GM12878 (cell line): Measurements from ENCODE around the gene ASB3. TPM values are rescaled to one million over a fixed set of nuclear protein-coding genes. Genes with fewer than 3 reads are reported as not detected.

ENCODE experiments used
- ATAC-seq: fragments of 200-7000 bp; cut with Tn5 transposase; 3 replicates; pipeline ENCODE4 v1.9.1; 2020; ENCODE audit warnings: mild to moderate bottlenecking, moderate library complexity
- BruUV-seq: library from RNA; stranded (reverse); fragments of 400-500 nt; replicated peaks from 2 replicates; lab custom pipeline; 2021; lab: Mats Ljungman, UMichigan
- CTCF ChIA-PET: fragments of 300-600 bp; sonication (Branson Sonifier 250); formaldehyde crosslinking; extraction: SDS; loops from one replicate; lab custom pipeline; 2021; ENCODE audit warnings: inconsistent platforms; lab: Yijun Ruan, JAX
- POLR2A ChIA-PET: fragments of 350-600 bp; formaldehyde crosslinking; extraction: SDS; loops from one replicate; lab custom pipeline; 2021; ENCODE audit warnings: inconsistent platforms; lab: Charles Lee
- RAD21 ChIA-PET: fragments of 300-600 bp; sonication (Branson Sonifier 250); formaldehyde crosslinking; loops from one replicate; lab custom pipeline; 2023; ENCODE audit warnings: antibody characterized with exemption; ENCODE audit not compliant: unreplicated experiment; lab: Charles Lee
- SMC1A ChIA-PET: fragments of 300-600 bp; sonication (Branson Sonifier 250); formaldehyde crosslinking; loops from one replicate; lab custom pipeline; 2023; ENCODE audit not compliant: unreplicated experiment, uncharacterized antibody; lab: Charles Lee
- DNase-seq: peaks from one replicate; pipeline ENCODE4 v3.0.0-alpha.2; 2011; ENCODE audit warnings: low read depth, low spot score
- FAIRE-seq: peaks from 3 replicates; lab custom pipeline; 2011; peaks lifted over from hg19 to GRCh38; lab: Jason Lieb, UNC
- H2AFZ ChIP-seq: 2 replicates; pipeline ENCODE4 v1.6.0; 2011; ENCODE audit warnings: low read depth, low read length, control low read depth; ENCODE audit not compliant: control insufficient read depth
- H3K27ac ChIP-seq: 2 replicates; pipeline ENCODE4 v1.5.1; 2011; ENCODE audit warnings: control low read depth; ENCODE audit not compliant: control insufficient read depth, insufficient read depth
- H3K27me3 ChIP-seq, 2 experiments: replicated peaks in 1 of 2; 2 replicates each; pipeline versions ENCODE4 v1.6.0 to v1.6.1; 2011; ENCODE audit warnings: low read length in 1 of 2; ENCODE audit not compliant: control insufficient read depth in 2 of 2, insufficient read depth in 2 of 2
- H3K36me3 ChIP-seq, 2 experiments: 2 replicates each; pipeline ENCODE4 v1.5.1; 2011; ENCODE audit warnings: low read length in 1 of 2; ENCODE audit not compliant: control insufficient read depth in 2 of 2, insufficient read depth in 2 of 2
- H3K4me1 ChIP-seq: 2 replicates; pipeline ENCODE4 v1.6.1; 2011; ENCODE audit warnings: mild to moderate bottlenecking, low read length, moderate library complexity, mixed read lengths; ENCODE audit not compliant: control insufficient read depth, insufficient read depth
- H3K4me2 ChIP-seq: 2 replicates; pipeline ENCODE4 v1.6.0; 2011; ENCODE audit warnings: control low read depth; ENCODE audit not compliant: control insufficient read depth, insufficient read depth
- H3K4me3 ChIP-seq: fragments of 200-600 bp; sonication (generic); 2 replicates; pipeline ENCODE4 v1.5.1; 2016
- H3K79me2 ChIP-seq: 2 replicates; pipeline ENCODE4 v1.6.0; 2011; ENCODE audit warnings: low read length; ENCODE audit not compliant: control insufficient read depth, insufficient read depth
- H3K9ac ChIP-seq: 2 replicates; pipeline ENCODE4 v1.8.0; 2011; ENCODE audit warnings: low read length, control low read depth, mixed read lengths; ENCODE audit not compliant: control insufficient read depth, insufficient read depth
- H3K9me3 ChIP-seq: replicated peaks from 3 replicates; pipeline ENCODE4 v1.5.1; 2011; ENCODE audit warnings: mild to moderate bottlenecking, low read length; ENCODE audit not compliant: control insufficient read depth, insufficient read depth
- H4K20me1 ChIP-seq: 2 replicates; pipeline ENCODE4 v1.6.0; 2011; ENCODE audit not compliant: control insufficient read depth, insufficient read depth
- BMI1 ChIP-seq: fragments of 450-650 bp; IDR thresholded peaks from 2 replicates; pipeline ENCODE4 v1.6.1; 2016; ENCODE audit warnings: mild to moderate bottlenecking, moderate library complexity, borderline replicate concordance
- CHD4 ChIP-seq: fragments of 200-600 bp; sonication (generic); IDR thresholded peaks from 2 replicates; pipeline ENCODE4 v1.6.1; 2016; ENCODE audit warnings: mild to moderate bottlenecking
- CTCF ChIP-seq, 3 experiments: IDR thresholded peaks in 2 of 3; conservative IDR thresholded peaks in 1 of 3; 2 replicates each; pipeline ENCODE4 v1.5.1; 2011; ENCODE audit warnings: low read depth in 3 of 3, low read length in 3 of 3, mild to moderate bottlenecking in 3 of 3, control low read depth in 2 of 3, moderate library complexity in 2 of 3, inconsistent platforms in 1 of 3, mixed read lengths in 1 of 3; ENCODE audit not compliant: control insufficient read depth in 2 of 3, insufficient read depth in 1 of 3; ENCODE audit errors: extremely low read depth in 1 of 3
- FOXM1 ChIP-seq: IDR thresholded peaks from 2 replicates; pipeline ENCODE4 v1.6.1; 2012; ENCODE audit warnings: low read depth, mild to moderate bottlenecking, inconsistent platforms, low read length, moderate library complexity
- HCFC1 ChIP-seq: fragments of 150-350 bp; IDR thresholded peaks from 2 replicates; pipeline ENCODE4 v1.6.1; 2014; ENCODE audit warnings: low read length
- NBN ChIP-seq: fragments of 450-650 bp; IDR thresholded peaks from 2 replicates; pipeline ENCODE4 v1.6.1; 2016
- SMARCA5 ChIP-seq: fragments of 450-650 bp; IDR thresholded peaks from 2 replicates; pipeline ENCODE4 v1.6.1; 2017; ENCODE audit warnings: mild to moderate bottlenecking
- TAF1 ChIP-seq: IDR thresholded peaks from 2 replicates; pipeline ENCODE4 v1.6.1; 2011; ENCODE audit warnings: mild to moderate bottlenecking, low read depth, low read length, borderline replicate concordance
- ZNF622 ChIP-seq: fragments of 450-650 bp; IDR thresholded peaks from 2 replicates; pipeline ENCODE4 v1.6.1; 2017; ENCODE audit warnings: mild to moderate bottlenecking, inconsistent platforms
- ZZZ3 ChIP-seq: IDR thresholded peaks from 2 replicates; pipeline ENCODE4 v1.6.1; 2011; ENCODE audit warnings: low read depth; ENCODE audit not compliant: control insufficient read depth, insufficient read length
- WGBS: methylation state at CpG from one replicate; pipeline ENCODE4 v1.1.6; 2016; ENCODE audit warnings: low lambda C conversion rate; ENCODE audit not compliant: insufficient replicate concordance, insufficient coverage; ENCODE audit errors: missing lambda C conversion rate; 5-methylcytosine and 5-hydroxymethylcytosine counted together
- in situ Hi-C: fragments of 300-500 bp; cut with MboI; formaldehyde crosslinking; loops from 9 replicates; pipeline ENCODE4 v1.14.3; 2018; ENCODE audit warnings: mixed read lengths
- intact Hi-C: fragments of 100-400 bp; cut with micrococcal nuclease; formaldehyde crosslinking; loops from one replicate; pipeline ENCODE4 v1.14.2; 2022; ENCODE audit not compliant: unreplicated experiment
- polyA plus RNA-seq, 11 experiments: library from polyadenylated mRNA; depleted of rRNA in 4 of 11; unstranded in 6 of 11; stranded (reverse) in 5 of 11; fragments of >200 nt; fragmentation: Nextera tagmentation in 4 of 11; fragmentation: Illumina TruSeq in 1 of 11; extraction: Ambion mirVana in 4 of 11; extraction: Trizol in 1 of 11; gene quantifications; 1 replicate in 1 of 11; 2 replicates in 10 of 11; pipeline versions ENCODE4 v1.2.1 to v1.2.3, GENCODE V29; 2011 to 2016; ENCODE audit warnings: inconsistent platforms in 2 of 11, missing spikeins in 2 of 11, low read depth in 1 of 11
- total RNA-seq, 4 experiments: library from RNA; depleted of rRNA in 3 of 4; stranded (reverse); fragments of >200 nt in 3 of 4; fragmentation: Illumina TruSeq in 1 of 4; extraction: Trizol in 1 of 4; gene quantifications; 2 replicates each; pipeline versions ENCODE4 v1.2.1 to v1.2.3, GENCODE V29; 2013 to 2021
- TF ChIP-seq, protein P1 (sequence below): IDR thresholded peaks from 2 replicates; pipeline ENCODE4 v1.6.1; 2011; ENCODE audit warnings: mild to moderate bottlenecking, low read depth, low read length, moderate library complexity; ENCODE audit not compliant: insufficient replicate concordance

The ASB3 gene
- total and polyA plus RNA-seq, 10 of the 15 experiments (the other 5 are each of a cell fraction or from before 2014, with no cell fraction given): 16.4 to 30.9 (median 22.6) TPM

GRCh38 chr2:53821810-53822209 is 35.1 kb upstream of the ASB3 start:
- no TSS peak for BruUV-seq
- Histone ChIP-seq H3K4me3 (no peak overlapping the region), H3K27me3 (no peaks in the 10 kb centered on the region), H3K27ac (no peak overlapping the region), H4K20me1 (no peaks in the 10 kb centered on the region), H3K9ac (no peak overlapping the region), H3K36me3 (peaks cover 0 to 3% of the 10 kb centered on the region in 2 experiments; a peak in 3 of 4 replicates)
- DNase-seq: no peak
- SMC1A ChIA-PET: no interaction called here
- RAD21 ChIA-PET: no interaction called here
- ATAC-seq: no peak
- intact Hi-C loops: no loop called here
- POLR2A ChIA-PET: no interaction called here
- in situ Hi-C loops: no loop called here
- no peak for FAIRE-seq
- TF ChIP-seq CTCF (IDR thresholded peaks at IDR 0.05 in 2 of 3, conservative IDR thresholded peaks at IDR 0.05 in 1 of 3; ENCODE audit: control insufficient read depth in 2 of 3, extremely low read depth in 1 of 3, insufficient read depth in 1 of 3, low read depth in 3 of 3, low read length in 3 of 3): no peak
- TF ChIP-seq FOXM1: no peak
- no peak for TF ChIP-seq ZZZ3
- no peak for TF ChIP-seq SMARCA5
- TF ChIP-seq ZNF622: no peak
- TF ChIP-seq HCFC1: no peak
- no peak for TF ChIP-seq BMI1
- TF ChIP-seq, protein P1, sequence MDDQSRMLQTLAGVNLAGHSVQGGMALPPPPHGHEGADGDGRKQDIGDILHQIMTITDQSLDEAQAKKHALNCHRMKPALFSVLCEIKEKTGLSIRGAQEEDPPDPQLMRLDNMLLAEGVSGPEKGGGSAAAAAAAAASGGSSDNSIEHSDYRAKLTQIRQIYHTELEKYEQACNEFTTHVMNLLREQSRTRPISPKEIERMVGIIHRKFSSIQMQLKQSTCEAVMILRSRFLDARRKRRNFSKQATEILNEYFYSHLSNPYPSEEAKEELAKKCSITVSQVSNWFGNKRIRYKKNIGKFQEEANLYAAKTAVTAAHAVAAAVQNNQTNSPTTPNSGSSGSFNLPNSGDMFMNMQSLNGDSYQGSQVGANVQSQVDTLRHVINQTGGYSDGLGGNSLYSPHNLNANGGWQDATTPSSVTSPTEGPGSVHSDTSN: no peak
- no peak for TF ChIP-seq CHD4
- TF ChIP-seq TAF1: no peak
- no peak for TF ChIP-seq NBN
- TF ChIP-seq, all 136 proteins: peak for 0
- CTCF ChIA-PET: interaction anchor here (2.8 kb wide), 1 partner anchor 399 kb away, joined by 8 read pairs; no protein-coding TSS in a partner anchor
- Histone ChIP-seq H3K9me3 (no peaks in the 10 kb centered on the region), H3K79me2 (no peaks in the 10 kb centered on the region), H3K4me1 (no peaks in the 10 kb centered on the region), H2AFZ (no peak overlapping the region), H3K4me2 (no peak overlapping the region)
- WGBS: 64% methylated on average over 6 of the region's 6 CpGs
